CD4-positive, alpha-beta T cell treated with Interleukin-21 for 1 hour (primary cell): ENCODE measurements around the gene MAST4.
A peak's percentile ranks its signal among the peaks of the same experiment; 100 is the strongest.

Source experiments
- DNase-seq: peaks from one replicate; pipeline ENCODE4 v3.0.0-alpha.2; 2020

Gene MAST4

GRCh38 chr5:66972004-66972403, 375.8 kb downstream of the MAST4 start:
- DNase-seq = no peak

GRCh38 chr5:66974256-66974655, 378.1 kb downstream of the MAST4 start:
- DNase-seq = no peak

- no peak for DNase-seq
Observed at GRCh38 chr5:66976108-66976507, 379.9 kb downstream of the MAST4 start.

- no peak for DNase-seq
Observed at GRCh38 chr5:66979738-66980137, 383.5 kb downstream of the MAST4 start.

GRCh38 chr5:66981266-66982055, 385.3 kb downstream of the MAST4 start:
- no peak for DNase-seq

- DNase-seq = no peak
Observed at GRCh38 chr5:66982056-66982387, 385.8 kb downstream of the MAST4 start.

- DNase-seq = no peak
Observed at GRCh38 chr5:66982470-66982869, 386.3 kb downstream of the MAST4 start.

- no peak for DNase-seq
Observed at GRCh38 chr5:66985417-66985816, 389.2 kb downstream of the MAST4 start.

GRCh38 chr5:66986009-66986408, 389.8 kb downstream of the MAST4 start:
- DNase-seq = no peak

- DNase-seq = no peak
Observed at GRCh38 chr5:66986534-66986933, 390.3 kb downstream of the MAST4 start.

GRCh38 chr5:66987126-66987525, 390.9 kb downstream of the MAST4 start:
- DNase-seq = no peak

- DNase-seq = no peak
Observed at GRCh38 chr5:66987540-66987939, 391.3 kb downstream of the MAST4 start.

- peak; percentile 52 for DNase-seq
Observed at GRCh38 chr5:66987949-66988838, 392.0 kb downstream of the MAST4 start.

- DNase-seq = no peak
Observed at GRCh38 chr5:66989286-66989685, 393.1 kb downstream of the MAST4 start.

- DNase-seq = no peak
Observed at GRCh38 chr5:66989781-66990180, 393.6 kb downstream of the MAST4 start.

GRCh38 chr5:66991746-66992145, 395.6 kb downstream of the MAST4 start:
- DNase-seq = no peak

GRCh38 chr5:66992547-66992946, 396.4 kb downstream of the MAST4 start:
- DNase-seq = no peak

- no peak for DNase-seq
Observed at GRCh38 chr5:66993448-66993847, 397.3 kb downstream of the MAST4 start.

GRCh38 chr5:66993882-66994281, 397.7 kb downstream of the MAST4 start:
- DNase-seq = no peak

GRCh38 chr5:66994790-66995189, 398.6 kb downstream of the MAST4 start:
- no peak for DNase-seq

- no peak for DNase-seq
Observed at GRCh38 chr5:67000794-67001475, 404.7 kb downstream of the MAST4 start.

- DNase-seq = no peak
Observed at GRCh38 chr5:67002832-67003684, 406.9 kb downstream of the MAST4 start.

- DNase-seq = no peak
Observed at GRCh38 chr5:67003685-67003934, 407.4 kb downstream of the MAST4 start.
